ENCODE results near the gene PLEKHH1. TPM values are rescaled to one million over a fixed set of nuclear protein-coding genes. Genes with fewer than 3 reads are reported as not detected.

Gene PLEKHH1
- total RNA-seq, 1 donor from 2014 or later: 25.3 TPM

GRCh38 chr14:67493092-67493717, 39.9 kb upstream of the PLEKHH1 start:
- Mint-ChIP-seq H3K36me3 (peaks cover 5% of the 10 kb centered on the region), H3K27me3 (peaks cover 3% of the 10 kb centered on the region), H3K9me3 (peaks cover 8% of the 10 kb centered on the region), H3K4me3 (no peak overlapping the region), H3K27ac (no peak overlapping the region), H3K4me1 (ENCODE audit: unreplicated experiment) (peaks cover 6% of the 10 kb centered on the region)
- no peak for TF ChIP-seq CTCF (conservative IDR thresholded peaks at IDR 0.05)
- no peak for DNase-seq (ENCODE audit: extremely low spot score, unreplicated experiment)

GRCh38 chr14:67495827-67496226, 37.3 kb upstream of the PLEKHH1 start:
- TF ChIP-seq CTCF (conservative IDR thresholded peaks at IDR 0.05): no peak
- Mint-ChIP-seq H3K4me3 (no peak overlapping the region), H3K27ac (no peak overlapping the region), H3K27me3 (no peaks in the 10 kb centered on the region), H3K36me3 (peaks cover 5% of the 10 kb centered on the region), H3K4me1 (ENCODE audit: unreplicated experiment) (peaks cover 6% of the 10 kb centered on the region), H3K9me3 (peaks cover 8% of the 10 kb centered on the region)
- no peak for DNase-seq (ENCODE audit: extremely low spot score, unreplicated experiment)

DNA sequence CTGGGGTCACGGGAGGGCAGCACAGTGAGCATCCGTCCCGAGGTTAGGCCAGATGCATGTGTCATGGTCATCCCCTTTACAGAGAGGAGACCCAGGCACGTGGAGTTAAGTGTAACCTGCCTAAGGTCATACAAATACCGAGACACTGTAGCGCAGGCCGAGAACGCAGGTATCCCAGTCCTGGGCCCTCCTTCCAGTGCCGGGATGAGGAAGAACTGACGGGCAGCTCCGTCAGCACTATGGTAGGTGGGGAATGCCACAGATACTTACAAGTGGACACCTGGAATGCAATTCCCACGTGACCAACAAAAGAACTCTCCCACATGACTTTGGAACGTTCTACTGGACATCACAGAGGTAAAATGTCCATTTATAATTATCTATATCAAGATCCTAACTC, 35.9 kb upstream of the PLEKHH1 start:
- Mint-ChIP-seq H3K27ac (no peak overlapping the region), H3K27me3 (no peaks in the 10 kb centered on the region), H3K4me3 (no peak overlapping the region), H3K4me1 (ENCODE audit: unreplicated experiment) (peaks cover 2% of the 10 kb centered on the region), H3K36me3 (peaks cover 5% of the 10 kb centered on the region), H3K9me3 (peaks cover 8% of the 10 kb centered on the region)
- TF ChIP-seq CTCF (conservative IDR thresholded peaks at IDR 0.05): no peak
- no peak for DNase-seq (ENCODE audit: extremely low spot score, unreplicated experiment)

- no peaks in the 10 kb centered on the region for H3K27me3 Mint-ChIP-seq
- H3K4me3 Mint-ChIP-seq: no peak overlapping the region
- no peak for TF ChIP-seq CTCF (conservative IDR thresholded peaks at IDR 0.05)
- H3K4me1 Mint-ChIP-seq (ENCODE audit: unreplicated experiment): no peaks in the 10 kb centered on the region
- peaks cover 4% of the 10 kb centered on the region for H3K36me3 Mint-ChIP-seq
- peaks cover 6% of the 10 kb centered on the region for H3K9me3 Mint-ChIP-seq
- DNase-seq (ENCODE audit: extremely low spot score, unreplicated experiment): no peak
- H3K27ac Mint-ChIP-seq: no peak overlapping the region
Measured at GRCh38 chr14:67497716-67498115, 35.4 kb upstream of the PLEKHH1 start.

DNA sequence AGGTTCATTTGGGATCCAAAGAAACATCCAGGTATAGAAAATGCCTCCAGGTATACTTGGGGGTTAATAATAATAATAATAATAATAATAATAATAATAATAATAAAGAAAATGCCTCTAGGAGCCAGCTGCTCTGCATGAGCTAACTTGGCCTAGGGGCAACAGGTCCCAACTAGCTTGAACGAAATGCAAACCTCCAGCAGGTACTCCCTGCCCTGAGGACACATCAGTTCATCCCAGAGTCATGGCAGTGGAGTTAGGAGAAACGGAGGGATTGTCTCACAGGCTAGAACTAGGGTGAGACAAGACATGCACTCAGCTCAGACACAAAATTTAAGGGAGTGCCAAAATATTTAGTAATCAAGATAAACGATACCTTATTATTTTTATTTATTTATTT, 32.1 kb upstream of the PLEKHH1 start:
- Mint-ChIP-seq H3K4me1 (ENCODE audit: unreplicated experiment) (no peaks in the 10 kb centered on the region), H3K9me3 (no peaks in the 10 kb centered on the region), H3K36me3 (no peaks in the 10 kb centered on the region), H3K27me3 (no peaks in the 10 kb centered on the region), H3K27ac (no peak overlapping the region), H3K4me3 (no peak overlapping the region)
- TF ChIP-seq CTCF (conservative IDR thresholded peaks at IDR 0.05): no peak
- no peak for DNase-seq (ENCODE audit: extremely low spot score, unreplicated experiment)

DNA sequence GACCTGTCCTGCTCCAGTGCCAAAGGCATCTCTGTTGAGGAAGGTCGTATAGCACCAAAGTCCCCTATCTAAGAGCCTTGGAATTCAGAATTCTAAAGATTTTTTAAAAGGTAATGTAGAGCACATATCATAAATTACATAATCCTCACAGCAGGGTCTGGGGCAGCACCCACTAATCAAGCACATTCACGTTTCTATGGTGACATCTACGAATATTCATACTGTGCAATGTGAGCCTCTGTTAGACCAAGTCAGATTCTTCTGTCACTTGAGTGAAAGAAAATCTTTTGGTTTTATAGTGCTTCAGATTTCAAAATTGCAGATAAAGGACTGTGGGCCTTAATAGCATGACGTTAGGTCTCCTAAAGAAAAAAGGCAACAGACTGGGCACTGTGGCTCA, 31.4 kb upstream of the PLEKHH1 start:
- Mint-ChIP-seq H3K36me3 (no peaks in the 10 kb centered on the region), H3K9me3 (no peaks in the 10 kb centered on the region), H3K27me3 (peaks cover 5% of the 10 kb centered on the region), H3K27ac (no peak overlapping the region), H3K4me1 (ENCODE audit: unreplicated experiment) (no peaks in the 10 kb centered on the region), H3K4me3 (no peak overlapping the region)
- no peak for TF ChIP-seq CTCF (conservative IDR thresholded peaks at IDR 0.05)
- DNase-seq (ENCODE audit: extremely low spot score, unreplicated experiment): no peak
